Fibroblast of skin of scalp (primary cell): Measurements from ENCODE around the gene SLC23A3. TPM values are rescaled to one million over a fixed set of nuclear protein-coding genes. Genes with fewer than 3 reads are reported as not detected.
A peak's percentile ranks its signal among the peaks of the same experiment; 100 is the strongest.

Source experiments
- DNase-seq: peaks from one replicate; pipeline ENCODE4 v3.0.0-alpha.2; 2013
- polyA plus RNA-seq, 2 experiments: library from polyadenylated mRNA; unstranded; fragments of 120-200 nt; gene quantifications; one replicate each; pipeline ENCODE4 v1.2.1, GENCODE V29; 2013; ENCODE audit not compliant: insufficient read length in 2 of 2

SLC23A3 gene
- polyA plus RNA-seq (2013, experiment 1 of 2; ENCODE audit: insufficient read length): 1.4 TPM
- polyA plus RNA-seq (2013, experiment 2 of 2; ENCODE audit: insufficient read length): 1.4 TPM

GRCh38 chr2:219169930-219170654 is at the start of gene SLC23A3:
TSS of gene SLC23A3 (minus strand) at chr2:219170029. CDS start at chr2:219169984, 45 bp downstream.
- DNase-seq: no peak

DNA sequence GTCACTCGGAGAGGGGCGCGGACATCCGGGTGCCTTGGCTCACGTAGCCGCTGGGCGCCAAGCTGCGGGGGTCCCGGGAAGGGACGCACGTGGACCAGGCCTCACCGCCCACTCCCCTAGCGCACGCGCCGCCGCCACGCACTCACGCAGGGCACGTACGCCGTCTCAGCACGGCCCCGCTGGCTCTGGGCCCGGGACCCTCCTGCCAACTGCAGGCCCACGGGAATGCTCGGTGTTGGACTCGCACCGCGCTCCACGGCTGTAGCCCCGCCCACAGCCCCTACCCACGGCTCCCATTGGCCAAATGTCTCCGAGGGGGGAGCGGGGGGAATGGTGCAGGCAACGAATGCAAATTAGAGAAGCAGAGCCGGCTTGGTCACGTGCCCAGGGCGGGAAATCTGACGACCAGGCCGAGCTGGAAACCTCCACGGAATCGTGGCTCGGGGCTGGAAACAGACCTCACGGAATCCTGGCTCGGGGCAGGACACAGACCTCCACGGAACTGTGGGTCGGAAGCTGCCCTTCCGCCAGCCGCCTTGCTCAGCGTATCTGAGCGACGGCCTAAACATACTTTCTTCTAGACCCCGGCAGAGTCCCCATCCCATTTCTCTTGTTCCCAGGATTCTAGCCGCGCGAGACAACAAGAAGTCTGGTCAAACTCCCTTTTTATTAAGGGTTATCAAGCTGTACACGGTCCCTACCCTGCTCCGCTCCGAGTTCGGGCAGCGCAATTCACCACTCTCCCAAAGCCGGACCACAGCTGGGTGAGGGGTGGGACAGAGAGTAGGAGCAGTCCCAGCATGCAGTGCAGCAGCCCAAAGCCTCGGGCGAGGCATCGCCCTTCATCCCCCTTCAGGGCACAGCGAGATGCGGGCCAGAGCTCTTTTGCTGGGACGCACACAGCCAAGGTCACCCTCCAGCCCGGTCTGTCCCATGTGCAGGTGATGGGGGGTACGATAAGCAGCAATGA is 49.2 kb upstream of the SLC23A3 start, which contains the start of gene ABCB6:
Gene ABCB6 (minus strand): TSS at position 227 of the 970 bp plus-strand sequence. CDS start 285 bp downstream, outside the sequence.
- peak; percentile 97 for DNase-seq

GRCh38 chr2:219218217-219218731 is 48.4 kb upstream of the SLC23A3 start:
- peak; percentile 80 for DNase-seq

DNA sequence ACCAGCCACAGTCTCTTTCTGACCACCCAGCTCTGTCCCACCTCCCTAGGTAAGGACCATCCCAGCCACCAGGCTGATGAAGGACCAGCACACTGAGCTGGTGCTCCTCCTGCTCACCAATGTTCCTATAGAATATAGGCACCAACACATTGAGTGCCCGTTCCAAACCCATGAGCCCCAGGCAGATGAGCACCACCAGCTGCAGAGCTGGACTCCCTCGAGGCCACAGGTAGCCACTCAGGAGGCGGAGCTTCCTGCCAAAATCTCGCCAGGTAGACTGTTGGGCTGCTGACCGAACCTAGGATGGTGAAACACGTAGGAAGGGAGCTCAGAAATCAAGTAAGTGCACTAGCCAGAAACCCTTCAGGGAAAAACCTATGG is 46.7 kb upstream of the SLC23A3 start:
- no peak for DNase-seq

- DNase-seq: no peak
These were observed 46.2 kb upstream of the SLC23A3 start for GRCh38 chr2:219215871-219216534.

DNA sequence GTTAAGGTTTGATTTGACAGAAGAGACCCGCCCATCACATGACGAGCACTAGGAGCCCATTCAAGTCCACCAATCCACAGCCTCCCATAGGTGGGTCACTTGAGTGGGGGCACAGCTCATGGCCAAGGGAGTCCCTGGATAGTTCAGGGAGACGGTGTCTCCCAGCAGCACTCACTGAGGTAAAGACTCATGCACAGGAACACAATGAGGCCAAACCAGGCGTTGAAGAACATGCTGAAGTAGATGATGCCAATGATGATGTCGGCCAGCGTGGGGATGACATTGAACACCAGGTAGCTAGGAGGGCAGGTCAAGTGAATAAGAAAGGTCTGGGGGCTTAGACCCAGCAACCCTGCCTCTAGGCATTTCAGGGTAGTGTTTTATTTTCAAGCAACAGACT is 45.0 kb upstream of the SLC23A3 start:
- no peak for DNase-seq

GRCh38 chr2:219214141-219214540 is 44.3 kb upstream of the SLC23A3 start:
- DNase-seq: no peak

- no peak for DNase-seq
These were observed 43.8 kb upstream of the SLC23A3 start for GRCh38 chr2:219213486-219214071.

GRCh38 chr2:219213026-219213415 is 43.2 kb upstream of the SLC23A3 start:
- DNase-seq: no peak

- no peak for DNase-seq
These were observed 41.1 kb upstream of the SLC23A3 start for GRCh38 chr2:219210886-219211362.

GRCh38 chr2:219210196-219210885 is 40.5 kb upstream of the SLC23A3 start:
- DNase-seq: no peak

DNA sequence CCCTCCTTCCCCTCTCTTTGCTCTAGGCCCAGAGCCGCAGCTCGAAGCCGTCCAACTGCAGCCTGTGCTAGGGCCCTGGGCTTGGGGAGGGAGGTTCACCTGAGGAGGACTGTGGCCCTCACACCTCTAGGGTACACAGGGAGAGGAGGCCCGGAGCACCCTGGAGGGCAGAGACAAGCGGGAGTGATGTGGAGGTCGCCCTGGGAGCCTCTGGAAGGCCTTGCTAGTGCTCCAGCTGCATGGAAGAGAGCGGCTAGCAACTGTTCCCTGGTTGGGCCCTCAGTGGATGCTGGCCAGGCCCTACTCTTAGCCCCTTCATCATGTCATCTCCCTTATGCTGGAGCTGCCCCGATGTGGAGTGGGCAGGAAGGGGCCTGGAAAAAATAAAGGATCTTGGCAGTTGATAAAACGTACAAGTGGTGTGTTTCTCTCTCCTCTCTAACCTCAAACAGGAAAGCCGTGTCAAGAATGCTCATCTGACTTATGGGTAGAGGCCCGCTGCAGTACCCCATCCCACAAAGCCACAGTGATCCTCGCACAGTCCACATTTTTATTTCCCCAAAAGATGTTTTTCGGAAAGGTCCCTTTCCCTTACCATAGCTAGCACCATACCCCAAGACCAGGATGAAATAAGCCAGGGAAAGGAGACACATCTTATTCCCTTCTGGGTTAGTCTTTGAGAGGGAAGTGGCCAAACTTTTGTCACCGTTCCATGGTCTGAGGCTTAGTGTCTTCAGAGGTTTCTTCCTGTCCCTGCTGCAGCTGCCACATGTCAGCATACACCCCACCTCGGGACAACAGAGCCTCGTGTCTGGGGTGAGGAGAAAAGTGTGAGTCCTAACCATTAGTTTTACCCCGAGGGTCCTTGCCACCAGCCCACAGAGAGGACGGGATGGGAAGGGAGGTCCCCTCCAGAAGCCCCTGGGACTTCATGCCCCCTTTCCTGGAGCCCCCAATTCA is 39.7 kb upstream of the SLC23A3 start:
- no peak for DNase-seq

DNA sequence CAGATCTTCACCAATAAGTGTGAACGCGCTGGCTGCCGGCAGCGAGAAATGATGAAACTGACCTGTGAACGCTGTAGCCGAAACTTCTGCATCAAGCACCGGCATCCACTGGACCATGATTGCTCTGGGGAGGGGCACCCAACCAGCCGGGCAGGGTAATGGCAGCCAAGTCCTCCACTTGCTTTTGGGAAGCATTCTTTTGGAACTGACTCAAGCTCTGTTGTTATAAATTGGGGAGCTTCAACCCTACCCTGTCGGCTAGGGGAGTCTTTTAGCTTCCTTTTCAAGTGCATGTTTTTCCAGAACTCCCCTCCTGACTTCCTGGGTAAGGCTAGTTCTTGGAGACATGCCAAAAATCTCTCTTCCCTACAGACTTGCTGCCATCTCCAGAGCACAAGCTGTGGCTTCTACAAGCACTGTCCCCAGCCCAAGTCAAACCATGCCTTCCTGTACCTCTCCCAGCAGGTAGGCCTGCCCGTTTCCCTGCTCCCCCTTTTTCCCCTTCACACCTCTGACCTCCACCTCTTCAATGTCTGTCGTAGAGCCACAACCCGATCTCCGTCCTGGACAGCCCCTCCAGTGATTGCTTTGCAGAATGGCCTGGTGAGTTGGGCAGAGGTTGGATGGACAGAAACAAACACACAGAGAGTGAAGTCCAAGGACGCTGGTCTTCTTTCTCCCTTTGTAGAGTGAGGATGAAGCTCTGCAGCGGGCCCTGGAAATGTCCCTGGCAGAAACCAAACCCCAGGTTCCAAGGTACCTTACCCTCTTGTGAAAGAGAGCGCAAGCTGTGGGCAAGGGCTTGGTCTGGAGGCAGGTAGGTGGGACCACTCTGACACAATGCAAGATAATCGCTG is 38.3 kb upstream of the SLC23A3 start:
- DNase-seq: peak; percentile 55

- DNase-seq: no peak
These were observed 37.5 kb upstream of the SLC23A3 start for GRCh38 chr2:219207134-219207883.

- peak; percentile 95 for DNase-seq
These were observed 36.7 kb upstream of the SLC23A3 start, which contains the start of gene ZFAND2B for GRCh38 chr2:219206328-219207133. TSS of gene ZFAND2B (plus strand) at chr2:219206782. CDS start at chr2:219206988, 206 bp downstream.

- no peak for DNase-seq
These were observed 36.1 kb upstream of the SLC23A3 start for GRCh38 chr2:219205981-219206327.

DNA sequence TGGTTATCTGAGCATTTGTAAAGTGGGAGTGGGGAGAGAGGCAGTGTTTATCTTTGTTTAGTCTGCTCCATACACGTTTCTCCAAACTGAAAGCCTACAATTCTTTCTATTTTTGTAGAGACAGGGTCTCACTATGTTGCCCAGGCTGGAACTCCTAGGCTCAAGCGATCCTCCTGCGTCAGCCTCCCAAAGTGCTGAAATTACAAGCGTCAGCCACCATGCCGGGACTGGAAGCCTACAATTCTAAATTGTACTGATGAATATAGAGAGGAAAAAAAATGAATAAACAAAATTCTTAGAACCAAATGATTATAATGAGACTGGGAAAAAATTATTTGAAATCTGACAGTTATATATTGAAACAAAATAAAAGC is 35.3 kb upstream of the SLC23A3 start:
- DNase-seq: no peak
